ENCODE data around the gene DYNLRB1. TPM values are rescaled to one million over a fixed set of nuclear protein-coding genes. Genes with fewer than 3 reads are reported as not detected.

DYNLRB1 gene
- total and polyA plus RNA-seq, 9 of the 15 experiments (the other 6 are each of a cell fraction or from before 2014, with no cell fraction given), result 48.7 to 358 (median 121) TPM

- TF ChIP-seq E4F1 (CRISPR knock-in tag; IDR thresholded peaks at IDR 0.05; ENCODE audit: borderline replicate concordance) (no peak), GTF2B (IDR thresholded peaks at IDR 0.05; ENCODE audit: extremely low read depth, insufficient read length) (no peak), RBBP5 (IDR thresholded peaks at IDR 0.05; ENCODE audit: borderline replicate concordance, insufficient read depth, low read length, poor library complexity, severe bottlenecking) (peak; percentile 23), RNF219 (CRISPR knock-in tag; IDR thresholded peaks at IDR 0.05) (no peak), MBD1 (CRISPR knock-in tag; IDR thresholded peaks at IDR 0.05) (no peak), ZNF449 (CRISPR knock-in tag; IDR thresholded peaks at IDR 0.05) (no peak), BHLHE40 (IDR thresholded peaks at IDR 0.05; ENCODE audit: low read length) (no peak), ARID3B (CRISPR knock-in tag; IDR thresholded peaks at IDR 0.05; ENCODE audit: borderline replicate concordance) (no peak), GTF3C2 (IDR thresholded peaks at IDR 0.05; ENCODE audit: borderline replicate concordance, extremely low read depth, insufficient read length) (peak; percentile 50), THAP7 (CRISPR knock-in tag; IDR thresholded peaks at IDR 0.05) (no peak)
These were observed 557 bp upstream of the DYNLRB1 start (continued) for GRCh38 chr20:34515484-34516246.

Data from K562 (cell line).